HEK293 (cell line): Measurements from ENCODE around the gene PLEKHH2.

Experiments used
- CTCF ChIA-PET: fragments of 350-600 bp; formaldehyde crosslinking; extraction: SDS; loops from one replicate; lab custom pipeline; 2021; ENCODE audit warnings: antibody characterized with exemption; lab: Yijun Ruan, JAX
- POLR2A ChIA-PET: fragments of 300-600 bp; formaldehyde crosslinking; extraction: SDS; loops from one replicate; lab custom pipeline; 2020; ENCODE audit warnings: antibody characterized with exemption, inconsistent platforms; lab: Yijun Ruan, JAX
- H3K27ac ChIP-seq: fragments of 200-500 bp; sonication (Bioruptor generic); 2 replicates; pipeline ENCODE4 v1.5.1; 2014; ENCODE audit warnings: low read depth, low read length, control low read depth, inconsistent platforms; ENCODE audit errors: extremely low read depth
- H3K36me3 ChIP-seq, 2 experiments: fragments of 200-500 bp in 1 of 2; sonication (Bioruptor generic) in 1 of 2; 1 replicate in 1 of 2; 2 replicates in 1 of 2; pipeline ENCODE4 v1.5.1; 2014 to 2017; ENCODE audit warnings: inconsistent platforms in 2 of 2, low read length in 2 of 2; ENCODE audit not compliant: control insufficient read depth in 2 of 2, insufficient read depth in 1 of 2
- H3K4me1 ChIP-seq: fragments of 200-500 bp; sonication (Bioruptor generic); 2 replicates; pipeline ENCODE4 v1.5.1; 2014; ENCODE audit warnings: mild to moderate bottlenecking, low read length, inconsistent platforms; ENCODE audit not compliant: control insufficient read depth, insufficient read depth
- H3K4me3 ChIP-seq: 2 replicates; pipeline ENCODE4 v1.5.1; 2011; ENCODE audit warnings: low read depth, mild to moderate bottlenecking, control low read depth, low read length, moderate library complexity
- H3K9me3 ChIP-seq: fragments of 200-500 bp; sonication (Bioruptor generic); 2 replicates; pipeline ENCODE4 v1.5.1; 2014; ENCODE audit warnings: low read depth, low read length, inconsistent platforms; ENCODE audit not compliant: control insufficient read depth, insufficient read depth
- EGR2 ChIP-seq: fragments of 450-650 bp; formaldehyde crosslinking; IDR thresholded peaks from 2 replicates; pipeline ENCODE4 v1.5.1; 2016; ENCODE audit warnings: low read depth, missing biosample characterization, missing genetic modification characterization
- HOXD13 ChIP-seq: sonication (generic); formaldehyde crosslinking; IDR thresholded peaks from 2 replicates; pipeline ENCODE4 v1.8.0; 2022; ENCODE audit warnings: missing genetic modification reagents, borderline replicate concordance
- KLF1 ChIP-seq: fragments of 450-650 bp; formaldehyde crosslinking; IDR thresholded peaks from 2 replicates; pipeline ENCODE4 v1.5.1; 2016; ENCODE audit warnings: missing biosample characterization, missing genetic modification characterization
- KLF8 ChIP-seq: fragments of 450-650 bp; formaldehyde crosslinking; IDR thresholded peaks from 2 replicates; pipeline ENCODE4 v1.5.1; 2016; ENCODE audit warnings: missing biosample characterization, missing genetic modification characterization
- SCRT2 ChIP-seq: fragments of 450-650 bp; formaldehyde crosslinking; IDR thresholded peaks from 2 replicates; pipeline ENCODE4 v1.5.1; 2016; ENCODE audit warnings: missing biosample characterization, missing genetic modification characterization
- SETDB1 ChIP-seq: IDR thresholded peaks from one replicate; pipeline ENCODE4 v1.6.1; 2017; ENCODE audit warnings: mild to moderate bottlenecking, low read length, moderate library complexity, mixed read lengths; ENCODE audit not compliant: insufficient read length
- ZNF112 ChIP-seq: fragments of 450-650 bp; formaldehyde crosslinking; IDR thresholded peaks from 2 replicates; pipeline ENCODE4 v1.5.0; 2017; ENCODE audit warnings: missing biosample characterization, missing genetic modification characterization
- ZNF169 ChIP-seq: fragments of 450-650 bp; formaldehyde crosslinking; IDR thresholded peaks from 2 replicates; pipeline ENCODE4 v1.5.1; 2016; ENCODE audit warnings: missing biosample characterization, missing genetic modification characterization
- ZNF214 ChIP-seq: fragments of 450-650 bp; formaldehyde crosslinking; IDR thresholded peaks from 2 replicates; pipeline ENCODE4 v1.5.1; 2017; ENCODE audit warnings: missing biosample characterization, mild to moderate bottlenecking, missing genetic modification characterization, borderline replicate concordance
- ZNF24 ChIP-seq: fragments of 450-650 bp; formaldehyde crosslinking; IDR thresholded peaks from 2 replicates; pipeline ENCODE4 v1.5.1; 2016; ENCODE audit warnings: missing biosample characterization, missing genetic modification characterization
- ZNF391 ChIP-seq: fragments of 450-650 bp; formaldehyde crosslinking; IDR thresholded peaks from 2 replicates; pipeline ENCODE4 v1.5.1; 2016; ENCODE audit warnings: low read depth, missing biosample characterization, missing genetic modification characterization, borderline replicate concordance
- ZNF394 ChIP-seq: fragments of 450-650 bp; formaldehyde crosslinking; IDR thresholded peaks from 2 replicates; pipeline ENCODE4 v1.5.1; 2016; ENCODE audit warnings: missing biosample characterization, missing genetic modification characterization, mild to moderate bottlenecking, moderate library complexity, borderline replicate concordance
- ZNF426 ChIP-seq: fragments of 450-650 bp; formaldehyde crosslinking; IDR thresholded peaks from 2 replicates; pipeline ENCODE4 v1.5.1; 2017; ENCODE audit warnings: missing biosample characterization, missing genetic modification characterization, mild to moderate bottlenecking, inconsistent platforms, moderate library complexity
- ZNF521 ChIP-seq: fragments of 450-650 bp; formaldehyde crosslinking; IDR thresholded peaks from 2 replicates; pipeline ENCODE4 v1.5.1; 2017; ENCODE audit warnings: missing biosample characterization, mild to moderate bottlenecking, missing genetic modification characterization
- ZNF600 ChIP-seq: fragments of 450-650 bp; formaldehyde crosslinking; IDR thresholded peaks from 2 replicates; pipeline ENCODE4 v1.5.1; 2016; ENCODE audit warnings: missing biosample characterization, missing genetic modification characterization
- ZNF768 ChIP-seq: fragments of 450-650 bp; formaldehyde crosslinking; IDR thresholded peaks from 2 replicates; pipeline ENCODE4 v1.5.1; 2018; ENCODE audit warnings: missing biosample characterization, mild to moderate bottlenecking, missing genetic modification characterization
- ZSCAN16 ChIP-seq: fragments of 450-650 bp; formaldehyde crosslinking; IDR thresholded peaks from 2 replicates; pipeline ENCODE4 v1.5.1; 2016; ENCODE audit warnings: missing biosample characterization, missing genetic modification characterization
- TF ChIP-seq, protein P1 (sequence below): fragments of 450-650 bp; formaldehyde crosslinking; IDR thresholded peaks from 2 replicates; pipeline ENCODE4 v1.5.1; 2017; ENCODE audit warnings: missing biosample characterization, missing genetic modification characterization
- TF ChIP-seq, protein P2 (sequence below): fragments of 450-650 bp; formaldehyde crosslinking; IDR thresholded peaks from 2 replicates; pipeline ENCODE4 v1.5.1; 2016; ENCODE audit warnings: missing biosample characterization, missing genetic modification characterization, borderline replicate concordance

PLEKHH2 gene

DNA sequence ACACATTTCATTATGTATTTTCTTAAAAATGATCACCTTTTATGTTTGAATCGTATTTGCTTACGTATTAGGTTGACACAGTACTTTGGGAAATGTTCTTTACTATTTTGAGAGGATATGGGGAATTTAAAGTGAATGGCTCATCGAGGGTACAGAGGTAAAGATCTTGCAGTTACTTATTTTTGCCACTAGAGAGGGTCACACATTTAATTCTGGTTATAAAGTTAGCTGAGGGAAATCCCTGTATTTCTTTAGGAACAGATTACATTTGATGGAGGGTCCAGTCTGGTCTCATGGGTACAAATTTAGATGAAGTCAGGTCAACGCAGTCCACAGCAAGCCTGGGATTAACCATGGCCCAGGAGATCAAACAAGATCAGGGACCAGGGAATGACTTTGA lies 161.2 kb downstream of the PLEKHH2 start:
- ChIA-PET CTCF (interaction anchor here (0.6 to 1.2 kb wide), 4 partner anchors 9 to 173 kb away, joined by 3 to 4 read pairs (median 4); no protein-coding TSS in a partner anchor), POLR2A (no interaction called here)

DNA sequence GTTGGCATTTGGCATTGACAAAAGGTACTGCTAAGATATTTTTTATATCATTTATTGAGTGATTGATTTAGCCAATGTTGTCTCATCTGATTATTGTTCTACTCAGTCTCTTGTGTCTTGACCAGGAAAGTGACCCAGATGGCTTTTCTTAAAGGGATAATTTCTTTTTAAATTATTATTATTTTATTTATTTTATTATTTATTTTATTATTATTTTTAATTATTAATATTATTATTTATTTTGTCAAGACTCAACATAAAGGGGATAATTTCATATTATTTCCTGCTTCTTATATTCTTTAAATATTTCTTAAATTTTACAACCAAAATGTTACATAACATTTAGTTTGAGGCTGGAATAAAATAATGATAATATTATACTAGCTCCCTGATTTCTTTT lies 163.8 kb downstream of the PLEKHH2 start:
- Histone ChIP-seq H3K27ac (no peak overlapping the region), H3K4me1 (0 out of 2 replicates have a peak, but pooled peaks cover 2% of the 10 kb centered on the region), H3K4me3 (no peak overlapping the region), H3K9me3 (no peaks in the 10 kb centered on the region), H3K36me3 (peaks cover 14 to 19% of the 10 kb centered on the region in 2 experiments; a peak in 2 of 3 replicates)
- POLR2A ChIA-PET = no interaction called here
- CTCF ChIA-PET = no interaction called here
- TF ChIP-seq HOXD13 (no peak), EGR2 (tag by site-specific recombination) (no peak), ZNF600 (tag by site-specific recombination) (no peak), KLF8 (tag by site-specific recombination) (no peak), ZNF521 (tag by site-specific recombination) (no peak), ZNF394 (tag by site-specific recombination) (no peak)
- TF ChIP-seq, protein P1, sequence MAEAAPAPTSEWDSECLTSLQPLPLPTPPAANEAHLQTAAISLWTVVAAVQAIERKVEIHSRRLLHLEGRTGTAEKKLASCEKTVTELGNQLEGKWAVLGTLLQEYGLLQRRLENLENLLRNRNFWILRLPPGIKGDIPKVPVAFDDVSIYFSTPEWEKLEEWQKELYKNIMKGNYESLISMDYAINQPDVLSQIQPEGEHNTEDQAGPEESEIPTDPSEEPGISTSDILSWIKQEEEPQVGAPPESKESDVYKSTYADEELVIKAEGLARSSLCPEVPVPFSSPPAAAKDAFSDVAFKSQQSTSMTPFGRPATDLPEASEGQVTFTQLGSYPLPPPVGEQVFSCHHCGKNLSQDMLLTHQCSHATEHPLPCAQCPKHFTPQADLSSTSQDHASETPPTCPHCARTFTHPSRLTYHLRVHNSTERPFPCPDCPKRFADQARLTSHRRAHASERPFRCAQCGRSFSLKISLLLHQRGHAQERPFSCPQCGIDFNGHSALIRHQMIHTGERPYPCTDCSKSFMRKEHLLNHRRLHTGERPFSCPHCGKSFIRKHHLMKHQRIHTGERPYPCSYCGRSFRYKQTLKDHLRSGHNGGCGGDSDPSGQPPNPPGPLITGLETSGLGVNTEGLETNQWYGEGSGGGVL (tag by site-specific recombination) = no peak

More for the DNA sequence above, 161.2 kb downstream of the PLEKHH2 start:
- TF ChIP-seq ZNF394 (tag by site-specific recombination) (no peak), KLF1 (tag by site-specific recombination) (no peak), ZNF169 (no peak), ZNF426 (tag by site-specific recombination) (no peak), ZNF391 (tag by site-specific recombination) (no peak), SETDB1 (no peak), ZNF24 (tag by site-specific recombination) (no peak), ZNF112 (no peak), ZNF214 (tag by site-specific recombination) (no peak), SCRT2 (no peak), ZSCAN16 (tag by site-specific recombination) (no peak), ZNF768 (no peak)
- TF ChIP-seq, protein P2, sequence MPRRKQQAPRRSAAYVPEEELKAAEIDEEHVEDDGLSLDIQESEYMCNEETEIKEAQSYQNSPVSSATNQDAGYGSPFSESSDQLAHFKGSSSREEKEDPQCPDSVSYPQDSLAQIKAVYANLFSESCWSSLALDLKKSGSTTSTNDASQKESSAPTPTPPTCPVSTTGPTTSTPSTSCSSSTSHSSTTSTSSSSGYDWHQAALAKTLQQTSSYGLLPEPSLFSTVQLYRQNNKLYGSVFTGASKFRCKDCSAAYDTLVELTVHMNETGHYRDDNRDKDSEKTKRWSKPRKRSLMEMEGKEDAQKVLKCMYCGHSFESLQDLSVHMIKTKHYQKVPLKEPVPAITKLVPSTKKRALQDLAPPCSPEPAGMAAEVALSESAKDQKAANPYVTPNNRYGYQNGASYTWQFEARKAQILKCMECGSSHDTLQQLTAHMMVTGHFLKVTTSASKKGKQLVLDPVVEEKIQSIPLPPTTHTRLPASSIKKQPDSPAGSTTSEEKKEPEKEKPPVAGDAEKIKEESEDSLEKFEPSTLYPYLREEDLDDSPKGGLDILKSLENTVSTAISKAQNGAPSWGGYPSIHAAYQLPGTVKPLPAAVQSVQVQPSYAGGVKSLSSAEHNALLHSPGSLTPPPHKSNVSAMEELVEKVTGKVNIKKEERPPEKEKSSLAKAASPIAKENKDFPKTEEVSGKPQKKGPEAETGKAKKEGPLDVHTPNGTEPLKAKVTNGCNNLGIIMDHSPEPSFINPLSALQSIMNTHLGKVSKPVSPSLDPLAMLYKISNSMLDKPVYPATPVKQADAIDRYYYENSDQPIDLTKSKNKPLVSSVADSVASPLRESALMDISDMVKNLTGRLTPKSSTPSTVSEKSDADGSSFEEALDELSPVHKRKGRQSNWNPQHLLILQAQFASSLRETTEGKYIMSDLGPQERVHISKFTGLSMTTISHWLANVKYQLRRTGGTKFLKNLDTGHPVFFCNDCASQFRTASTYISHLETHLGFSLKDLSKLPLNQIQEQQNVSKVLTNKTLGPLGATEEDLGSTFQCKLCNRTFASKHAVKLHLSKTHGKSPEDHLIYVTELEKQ (tag by site-specific recombination) = no peak
- Histone ChIP-seq H3K4me3 (no peak overlapping the region), H3K27ac (no peak overlapping the region), H3K9me3 (no peaks in the 10 kb centered on the region), H3K36me3 (peaks cover 5 to 12% of the 10 kb centered on the region in 2 experiments; a peak in 2 of 3 replicates), H3K4me1 (0 out of 2 replicates have a peak, but pooled peaks cover 2% of the 10 kb centered on the region)
